ENCODE data around the gene UPK3BL1.
"Not testable (repeated sequence)": the region's sequence is repeated elsewhere in the genome, so short reads cannot be mapped to it uniquely, and the experiment has no call there.

The UPK3BL1 gene

DNA sequence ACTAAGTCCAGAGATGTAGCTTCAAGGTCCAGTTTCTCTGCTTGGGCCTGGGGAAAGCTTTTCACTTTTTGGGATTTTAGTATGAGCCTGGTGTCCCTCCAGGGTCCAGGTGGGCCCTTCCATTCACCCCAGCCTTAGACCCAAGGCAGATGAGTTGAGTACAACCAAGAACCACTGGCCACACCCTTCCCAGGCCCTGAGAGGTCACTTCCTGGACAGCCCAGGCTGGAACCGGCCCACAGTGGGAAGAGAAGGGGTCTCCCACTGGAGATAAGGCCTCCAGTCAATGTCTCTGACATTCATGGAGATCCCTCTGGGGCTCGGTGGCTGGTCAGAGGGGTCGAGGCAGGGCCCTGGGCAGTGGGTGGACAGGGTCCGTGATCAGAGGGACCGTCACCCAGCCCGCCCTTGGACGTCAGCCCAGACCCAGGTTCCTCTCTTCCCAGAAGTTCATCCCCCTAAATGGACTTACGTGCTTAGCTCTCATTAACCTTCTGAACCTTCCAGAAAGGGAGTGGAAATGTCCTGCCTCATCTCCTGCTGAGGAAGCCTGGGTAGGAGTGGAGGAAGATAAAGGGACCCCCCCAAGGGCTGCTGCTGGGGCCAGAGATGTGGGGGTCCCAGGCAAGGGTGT, 15.2 kb downstream of the UPK3BL1 start:
- not testable (repeated sequence) for DNase-seq

DNA sequence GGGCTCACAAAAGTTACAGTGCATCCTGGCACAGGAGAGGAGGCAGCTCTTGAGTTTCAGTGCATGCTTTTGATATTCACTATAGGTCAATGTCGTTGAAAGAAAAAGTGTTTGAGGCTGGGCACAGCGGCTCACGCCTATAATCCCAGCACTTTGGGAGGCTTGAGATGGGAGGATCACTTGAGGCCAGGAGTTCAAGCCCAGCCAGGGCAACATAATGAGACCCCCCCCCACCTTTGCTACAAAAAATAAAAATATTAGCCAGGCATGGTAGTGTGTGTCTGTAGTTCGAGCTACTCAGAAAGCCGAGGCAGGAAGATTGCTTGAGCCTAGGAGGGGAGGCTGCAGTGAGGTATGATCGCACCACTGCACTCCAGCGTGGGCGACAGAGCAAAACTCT, 24.5 kb downstream of the UPK3BL1 start:
- DNase-seq: not testable (repeated sequence)

DNA sequence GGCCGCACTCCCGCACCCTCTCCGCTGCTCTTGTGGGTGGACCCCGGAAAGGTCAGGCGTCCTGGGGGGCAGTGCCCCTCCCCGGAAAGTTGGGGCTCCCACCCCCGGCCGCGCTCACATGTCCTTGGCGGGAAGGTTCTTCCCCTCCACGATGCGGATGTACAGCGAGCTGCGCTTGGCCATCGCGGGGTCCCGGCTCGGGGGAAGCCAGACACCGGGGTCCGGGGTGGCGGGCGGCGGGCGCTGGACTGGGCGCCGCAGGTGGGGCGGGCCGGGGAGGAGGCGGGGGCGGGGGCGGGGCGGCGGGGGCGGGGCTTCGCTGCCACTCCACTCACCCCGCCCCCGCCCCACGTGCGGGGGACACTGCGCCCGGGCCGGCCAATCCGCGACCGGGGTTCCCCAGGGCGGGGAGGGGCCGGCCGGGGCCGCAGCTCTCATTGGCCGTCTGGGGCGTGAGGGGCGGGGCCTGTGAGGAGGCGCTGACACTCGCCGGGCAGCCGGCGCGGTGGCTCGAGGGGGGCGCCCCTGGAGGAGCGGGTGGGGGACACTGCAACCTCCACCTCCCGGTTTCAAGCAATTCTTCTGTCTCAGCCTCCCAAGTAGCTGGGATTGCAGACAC, 26.0 kb downstream of the UPK3BL1 start, which contains the start of gene RASA4:
RASA4 (minus strand) TSS at position 250 of the 619 bp plus-strand sequence; CDS start at position 183, 67 bp downstream.
- peak; percentile 66 for DNase-seq

DNA sequence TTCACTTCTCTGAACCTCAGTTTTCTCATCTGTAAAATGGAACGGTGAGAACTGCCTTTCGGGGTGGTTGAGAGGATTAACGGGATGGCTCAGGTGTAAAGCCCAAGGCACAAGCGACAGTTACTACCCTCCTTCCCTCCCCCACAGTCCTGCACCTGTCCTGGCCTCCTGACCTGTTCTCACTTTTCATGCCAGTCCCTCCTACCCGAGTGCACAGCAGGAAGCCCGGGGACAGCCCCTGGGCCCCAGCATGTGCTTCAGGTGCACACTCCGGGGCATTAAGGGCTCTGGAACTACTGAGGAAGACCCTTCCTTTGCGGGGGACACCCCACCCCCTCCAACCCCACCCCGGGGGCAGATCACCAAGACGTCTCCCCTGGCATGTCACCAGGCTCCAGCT, 26.7 kb downstream of the UPK3BL1 start:
- not testable (repeated sequence) for DNase-seq

DNA sequence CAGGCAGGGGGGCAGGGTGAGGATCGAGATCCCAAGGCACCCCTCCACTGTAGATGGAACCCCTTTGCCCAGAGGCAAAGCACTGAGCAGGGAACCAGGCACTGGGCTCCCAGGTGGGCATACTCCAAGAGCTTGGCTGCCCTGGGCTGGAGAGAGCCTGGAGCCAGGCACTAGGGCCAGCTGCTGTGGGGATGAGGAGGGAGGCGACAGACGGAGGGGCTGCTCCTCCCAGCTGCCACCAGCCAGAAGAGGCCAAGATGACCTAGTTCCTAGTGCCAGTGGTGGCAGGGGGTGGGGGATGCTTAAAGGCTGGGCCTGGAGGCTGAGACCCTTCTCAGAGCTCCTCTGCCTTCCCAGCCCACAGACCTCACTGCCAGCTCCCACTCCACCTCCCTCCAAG, 27.7 kb downstream of the UPK3BL1 start:
- not testable (repeated sequence) for DNase-seq

DNA sequence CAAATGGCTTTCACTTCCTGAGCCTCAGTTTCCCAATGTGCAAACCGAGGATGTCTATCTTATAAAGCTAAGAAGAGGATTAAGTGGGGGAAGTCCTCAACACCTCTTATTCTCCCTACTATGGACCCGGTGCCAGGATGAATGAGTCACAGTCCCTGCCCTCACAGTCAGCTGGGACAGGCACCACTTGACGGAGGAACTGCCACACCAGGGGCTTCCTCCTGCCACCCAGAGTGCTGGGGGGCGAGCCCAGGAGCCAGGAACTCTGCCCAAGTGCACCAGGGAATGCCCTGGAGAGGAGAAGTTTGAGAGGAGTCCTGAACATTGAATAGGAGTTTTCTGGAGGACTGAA, 28.3 kb downstream of the UPK3BL1 start:
- DNase-seq: not testable (repeated sequence)

DNA sequence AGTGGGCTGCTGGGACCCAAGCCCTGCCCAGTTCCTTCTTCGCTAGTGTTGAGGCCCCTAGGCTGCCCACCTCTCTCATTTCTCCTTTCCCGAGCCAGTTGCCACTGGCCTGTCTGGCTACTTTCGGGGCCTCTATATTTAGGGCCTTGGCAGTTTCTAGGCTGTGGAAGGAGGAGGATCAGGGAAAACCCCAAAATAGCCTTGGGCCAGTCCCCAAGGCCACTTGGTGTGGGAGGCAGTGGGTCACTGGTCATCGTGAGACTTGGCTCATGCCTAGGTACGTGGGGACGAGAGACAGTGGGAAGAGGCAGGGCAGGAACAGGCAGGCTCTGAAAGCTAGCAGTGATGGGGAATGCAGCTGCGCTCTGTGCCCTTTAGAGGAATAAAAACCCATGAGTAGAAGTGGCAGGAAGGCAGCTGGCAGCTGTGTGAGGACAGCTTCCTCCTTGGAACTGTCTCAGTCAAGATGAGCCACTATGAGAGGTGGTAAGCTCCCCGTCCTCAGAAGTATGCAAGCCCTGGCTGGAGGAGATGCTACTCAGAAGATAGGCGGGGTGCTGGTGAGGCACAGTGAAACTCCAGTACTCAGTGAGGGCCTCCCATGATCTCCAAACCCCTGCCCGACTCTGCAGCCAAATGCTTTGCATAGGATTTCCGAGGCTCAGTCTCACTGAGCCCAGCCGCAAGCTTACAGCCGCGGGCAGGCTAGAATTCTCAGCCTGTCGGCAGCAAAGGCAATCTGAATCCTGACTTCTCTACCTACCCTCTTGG, 28.8 kb downstream of the UPK3BL1 start:
- not testable (repeated sequence) for DNase-seq

DNA sequence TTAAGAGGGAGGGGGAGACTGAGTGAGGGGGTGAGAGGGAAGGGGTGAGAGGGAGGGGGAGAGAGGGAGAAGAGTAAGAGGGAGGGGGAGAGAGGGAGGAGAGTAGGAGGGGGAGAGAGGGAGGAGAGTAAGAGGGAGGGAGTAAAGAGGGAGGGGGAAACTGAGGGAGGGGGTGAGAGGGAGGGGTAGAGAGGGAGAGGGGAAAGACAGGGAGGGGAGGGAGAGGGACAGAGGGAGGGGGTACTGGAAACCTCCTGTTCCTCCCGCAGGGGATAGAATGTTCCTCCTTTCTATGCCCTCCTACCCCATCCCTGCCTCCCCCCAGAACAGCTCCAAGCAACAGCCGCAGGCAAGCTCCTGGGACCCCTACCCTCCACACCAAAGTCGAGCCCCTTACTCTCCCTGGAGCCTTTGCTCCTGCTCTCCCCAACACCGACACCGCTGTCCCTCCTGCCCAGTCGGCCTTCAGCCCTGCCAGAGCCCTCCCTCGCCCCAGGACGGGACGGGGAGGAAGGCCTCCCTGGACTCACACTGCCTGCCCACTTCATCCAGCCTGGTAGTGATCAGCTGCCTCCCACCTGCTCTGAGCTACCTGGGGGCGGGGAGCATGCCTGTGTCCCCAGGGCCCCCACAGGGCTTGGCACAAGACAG, 30.8 kb downstream of the UPK3BL1 start:
- peak; percentile 58 for DNase-seq

DNA sequence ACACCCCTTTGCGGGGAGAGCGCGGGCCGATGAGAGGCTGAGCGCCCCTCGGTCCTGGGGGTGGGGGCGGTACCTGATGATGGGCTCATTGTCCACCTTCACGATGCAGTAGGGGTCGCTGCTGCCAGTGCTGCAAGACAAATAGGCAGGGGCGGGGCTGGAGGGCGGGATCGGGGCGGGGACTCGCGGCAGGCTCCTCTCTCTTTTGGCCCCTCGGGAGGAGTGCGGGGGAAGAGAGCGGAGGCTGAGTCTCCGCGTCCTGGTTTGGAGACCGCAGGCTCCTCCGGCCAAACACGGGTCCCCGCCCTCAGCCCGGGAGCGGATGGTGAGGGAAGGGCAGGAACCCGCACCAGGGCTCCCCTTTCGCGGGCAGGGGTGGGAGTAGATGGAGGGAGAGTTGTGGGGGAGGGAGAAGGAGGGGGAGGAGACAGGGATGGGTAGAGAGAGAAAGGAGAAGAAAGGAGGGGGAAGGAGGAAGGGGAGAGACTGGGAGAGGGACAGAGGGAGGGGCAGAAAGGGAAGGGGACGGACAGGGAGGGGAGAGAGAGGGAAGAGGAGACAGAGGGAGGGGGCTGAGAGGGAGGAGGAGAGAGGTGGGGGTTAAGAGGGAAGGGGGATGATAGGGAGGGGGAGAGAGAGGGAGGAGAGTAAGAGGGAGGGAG, 31.4 kb downstream of the UPK3BL1 start:
- not testable (repeated sequence) for DNase-seq

DNA sequence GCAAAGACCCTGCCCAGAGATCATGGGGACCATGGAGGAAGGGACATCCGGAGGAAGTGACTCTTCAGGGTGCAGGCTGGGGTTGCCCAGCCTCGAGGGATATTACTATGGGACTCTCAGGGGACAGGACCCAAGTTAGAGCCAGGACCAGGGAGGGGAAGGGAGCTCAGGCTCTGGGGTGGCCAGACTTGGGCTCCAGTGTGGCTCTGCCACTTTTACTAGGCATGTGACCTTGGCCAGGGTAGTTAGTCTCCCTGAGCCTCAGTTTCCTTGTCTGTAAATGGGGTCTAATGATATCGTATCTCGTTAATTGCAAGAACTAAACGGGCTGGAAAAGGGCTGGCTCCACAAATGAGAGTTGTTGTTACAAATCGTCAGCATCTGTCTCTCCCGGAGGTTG, 32.1 kb downstream of the UPK3BL1 start:
- DNase-seq: not testable (repeated sequence)

DNA sequence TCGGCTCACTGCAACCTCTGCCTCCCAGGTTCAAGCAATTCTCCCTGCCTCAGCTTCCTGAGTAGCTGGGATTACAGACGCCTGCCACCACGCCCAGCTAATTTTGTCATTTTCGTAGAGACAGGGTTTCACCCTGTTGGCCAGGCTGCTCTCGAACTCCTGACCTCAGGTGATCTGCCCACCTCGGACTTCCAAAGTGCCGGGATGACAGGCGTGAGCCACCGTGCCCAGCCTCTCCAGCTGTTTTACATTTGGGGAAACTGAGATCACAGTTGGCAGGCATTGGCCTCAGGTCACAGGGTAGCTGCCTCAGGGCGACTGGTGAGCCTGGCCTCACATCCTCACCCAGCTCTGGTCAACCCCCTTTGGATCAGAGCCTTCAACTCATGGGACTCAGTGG, 32.9 kb downstream of the UPK3BL1 start:
- not testable (repeated sequence) for DNase-seq

DNA sequence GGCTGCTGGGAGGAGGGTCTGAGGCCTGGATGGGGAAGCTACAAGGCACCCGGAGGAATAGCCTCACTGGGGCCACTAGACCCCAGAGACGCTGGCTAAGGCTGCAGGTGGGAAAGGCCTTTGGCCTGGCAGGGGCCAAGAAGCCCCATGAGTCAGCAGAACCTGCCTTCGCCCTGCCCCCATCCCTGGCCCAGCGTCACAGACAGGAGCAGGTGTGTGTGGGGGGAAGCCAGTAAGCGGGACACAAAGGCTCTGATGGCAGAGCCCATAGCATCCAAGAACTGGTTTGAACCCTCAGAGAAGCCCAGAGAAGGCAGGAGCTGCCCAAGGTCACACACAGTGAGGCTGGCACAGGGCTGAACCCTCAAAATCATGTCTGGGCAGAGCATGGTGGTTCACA, 35.7 kb downstream of the UPK3BL1 start:
- not testable (repeated sequence) for DNase-seq

DNA sequence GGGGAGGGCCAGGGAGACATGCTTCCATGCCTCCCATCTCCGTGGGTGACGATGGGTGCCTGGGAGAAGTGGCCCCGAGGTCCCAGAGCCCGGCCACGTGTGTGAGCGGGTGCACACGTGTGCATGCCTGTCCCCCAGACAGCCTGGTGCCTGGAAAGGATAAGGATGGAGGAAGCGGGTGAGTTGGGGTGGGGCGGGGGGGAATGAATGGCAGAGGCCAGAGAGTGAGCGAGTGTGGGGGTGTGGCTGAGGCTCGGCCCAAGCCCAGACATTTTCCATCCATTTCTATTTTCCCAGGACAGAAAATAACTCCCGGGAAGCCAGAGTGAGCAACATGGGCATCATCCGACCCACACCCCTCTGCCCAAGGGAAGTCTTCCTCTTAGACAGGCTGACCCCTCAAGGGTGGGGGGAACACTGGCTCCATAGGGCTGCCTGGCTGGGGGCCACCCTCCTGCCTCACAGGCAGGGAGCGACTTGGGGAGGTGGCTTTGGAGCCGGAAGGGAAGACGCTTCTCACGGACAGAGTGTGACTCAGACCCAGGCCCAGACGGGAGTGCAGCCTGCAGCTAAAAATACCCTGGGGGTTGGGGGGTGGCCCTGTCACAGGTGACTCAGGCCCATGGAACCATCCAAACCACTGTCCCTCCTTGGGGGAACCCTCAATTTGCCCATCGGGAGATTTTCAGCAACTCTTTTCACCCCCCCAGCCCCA, 38.0 kb downstream of the UPK3BL1 start:
- DNase-seq: not testable (repeated sequence)

DNA sequence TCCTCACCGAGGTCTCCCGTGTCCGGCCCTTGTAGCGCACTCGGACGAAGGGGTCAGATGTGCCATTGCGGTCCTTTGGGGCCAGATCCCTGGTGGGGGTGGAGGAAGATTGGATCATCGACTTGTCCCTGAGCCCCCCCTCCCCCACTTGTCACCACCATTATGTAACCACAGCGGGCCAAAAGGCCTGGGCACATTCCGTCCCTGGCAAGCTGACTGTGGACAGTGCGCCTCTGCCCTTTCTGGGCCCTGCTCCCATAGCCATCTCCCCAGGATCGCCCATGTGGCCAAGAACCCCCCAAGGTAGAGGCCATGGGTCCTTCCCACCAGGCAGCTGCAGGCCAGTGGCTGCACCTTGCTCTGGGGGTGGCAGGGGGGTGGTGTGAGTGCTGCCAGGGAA, 40.3 kb downstream of the UPK3BL1 start:
- DNase-seq: not testable (repeated sequence)

DNA sequence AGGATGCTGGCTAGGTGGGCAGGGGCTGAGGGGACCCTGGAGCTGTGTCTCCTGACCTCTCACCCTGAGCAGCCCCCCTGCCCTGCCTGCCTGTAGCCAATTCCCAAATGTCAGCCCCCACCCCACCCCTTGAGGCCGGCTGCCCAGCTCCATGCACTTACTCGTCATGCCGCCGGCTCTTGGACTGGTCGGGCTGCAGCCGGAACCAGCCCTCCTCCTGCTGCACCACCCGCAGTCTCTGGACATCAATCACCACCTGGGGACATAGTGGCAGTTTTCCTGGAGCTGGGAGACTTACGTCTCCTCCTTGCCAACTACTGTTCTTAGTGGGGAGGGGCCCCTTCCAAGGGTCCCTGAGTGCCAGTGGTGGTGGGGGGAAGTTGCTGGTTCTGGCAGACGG, 42.9 kb downstream of the UPK3BL1 start:
- not testable (repeated sequence) for DNase-seq

DNA sequence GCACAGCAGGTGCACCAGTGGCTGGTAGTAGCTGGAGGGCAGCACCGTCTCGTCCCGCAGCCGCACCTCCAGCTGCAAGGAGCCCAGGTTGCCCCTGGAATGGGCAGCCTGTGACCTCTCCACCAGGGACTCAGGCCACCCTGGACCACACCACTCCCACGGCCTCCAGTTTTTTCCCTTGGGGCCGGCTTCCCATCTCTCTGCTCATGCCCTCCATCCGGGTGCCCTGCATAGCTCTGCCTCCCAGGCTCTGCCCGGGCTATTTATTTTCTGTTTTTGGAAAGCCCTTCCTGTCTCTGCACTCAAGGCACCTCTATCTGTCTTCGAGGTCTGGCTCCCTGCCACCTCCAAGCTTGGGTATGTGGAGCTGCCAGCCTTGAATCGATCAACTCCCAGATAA, 46.6 kb downstream of the UPK3BL1 start:
- DNase-seq: not testable (repeated sequence)

DNA sequence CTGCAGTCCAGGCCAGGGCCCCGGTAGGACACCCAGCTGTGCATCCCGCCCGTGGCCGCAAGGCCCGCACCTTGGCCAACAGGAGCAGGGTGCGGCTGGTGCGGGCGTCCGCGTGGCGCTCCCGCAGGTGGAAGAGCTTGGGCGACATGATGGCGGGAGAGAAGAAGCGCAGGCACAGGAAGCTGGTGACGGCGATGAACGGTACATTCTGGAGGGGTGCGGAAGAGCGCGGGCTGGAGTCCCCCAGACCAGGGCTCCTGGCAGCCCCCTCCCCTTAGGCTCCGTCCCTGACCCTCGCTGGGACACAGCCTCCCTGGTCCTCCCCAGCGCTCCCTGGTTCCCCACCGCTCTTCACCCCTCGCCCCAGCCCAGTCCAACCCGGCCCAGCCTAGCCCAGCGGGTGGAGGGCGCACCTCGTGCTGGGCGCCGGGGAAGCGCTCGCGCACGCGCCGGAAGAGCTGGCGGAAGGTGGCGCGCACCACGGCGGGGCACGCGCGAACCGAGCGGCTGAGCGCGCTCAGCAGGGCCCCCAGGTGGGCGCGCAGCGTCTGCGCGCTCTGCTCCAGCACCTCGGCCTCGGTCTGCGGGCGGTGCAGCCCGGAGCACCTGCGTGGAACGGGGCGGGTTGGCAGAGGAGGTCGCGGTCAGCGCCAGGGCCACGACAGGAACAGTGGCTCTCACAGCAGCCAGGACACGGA, 48.8 kb downstream of the UPK3BL1 start:
- DNase-seq: not testable (repeated sequence)

DNA sequence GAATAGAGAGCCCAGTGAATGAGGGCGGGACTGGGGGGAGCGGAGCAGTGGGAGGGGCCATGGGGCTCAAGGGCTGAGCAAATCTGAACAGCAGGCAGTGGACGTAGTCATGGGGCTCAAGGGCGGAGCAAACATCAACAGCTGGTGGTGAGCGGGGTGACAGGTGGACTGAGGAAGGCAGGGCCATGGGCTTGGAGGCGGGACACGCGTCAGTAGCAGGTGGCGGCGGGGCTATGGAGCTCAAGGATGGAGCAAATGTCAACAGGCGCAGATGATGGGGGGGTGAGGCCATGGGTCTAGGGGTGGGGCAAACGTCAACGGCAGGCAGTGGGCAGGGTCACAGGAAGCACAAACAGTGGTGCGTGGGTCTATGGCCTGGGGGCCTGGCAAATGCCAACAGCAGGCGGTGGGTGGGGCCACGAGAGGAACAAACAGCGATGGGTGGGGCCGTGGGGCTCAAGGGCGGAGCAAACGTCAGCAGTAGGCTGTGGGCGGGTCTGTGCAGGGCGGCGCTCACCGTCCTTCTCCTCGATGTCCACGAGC, 50.0 kb downstream of the UPK3BL1 start:
- DNase-seq: not testable (repeated sequence)

DNA sequence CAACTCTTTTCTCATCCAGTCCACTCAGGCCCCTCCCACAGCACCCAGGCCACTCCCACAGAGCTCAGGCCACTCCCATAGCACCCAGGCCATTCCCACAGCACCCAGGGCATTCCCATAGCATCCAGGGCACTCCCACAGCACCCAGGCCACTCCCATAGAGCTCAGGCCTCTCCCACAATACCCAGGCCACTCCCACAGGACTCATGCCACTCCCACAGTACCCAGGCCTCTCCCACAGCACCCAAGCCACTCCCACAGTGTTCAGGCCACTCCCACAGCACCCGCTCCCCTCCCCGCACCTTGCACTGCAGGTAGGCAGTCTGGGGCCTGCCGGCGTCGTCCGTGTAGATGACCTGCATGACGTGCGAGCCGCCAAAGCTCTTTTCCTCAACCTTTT, 52.7 kb downstream of the UPK3BL1 start:
- not testable (repeated sequence) for DNase-seq

Data from right forelimb (tissue), 1 donor.